IMR-90 (cell line): ENCODE results near the gene EXOC4. TPM values are rescaled to one million over a fixed set of nuclear protein-coding genes. Genes with fewer than 3 reads are reported as not detected.

Source experiments
- ATAC-seq: fragments of 200-7000 bp; cut with Tn5 transposase; 2 replicates; pipeline ENCODE4 v1.9.1; 2020; ENCODE audit warnings: low read depth, mild to moderate bottlenecking, moderate library complexity
- BruUV-seq: library from RNA; stranded (reverse); fragments of 400-500 nt; replicated peaks from 2 replicates; lab custom pipeline; 2021; lab: Mats Ljungman, UMichigan
- CTCF ChIA-PET: fragments of 300-600 bp; formaldehyde crosslinking; extraction: SDS; loops from one replicate; lab custom pipeline; 2021; ENCODE audit warnings: antibody characterized with exemption; lab: Yijun Ruan, JAX
- POLR2A ChIA-PET: fragments of 300-600 bp; sonication (Branson Sonifier 250); formaldehyde crosslinking; loops from one replicate; lab custom pipeline; 2022; ENCODE audit warnings: antibody characterized with exemption; ENCODE audit not compliant: unreplicated experiment; lab: Charles Lee
- DNase-seq: peaks from one replicate; pipeline ENCODE4 v3.0.0; 2013
- H2AFZ ChIP-seq: replicated peaks from 2 replicates; pipeline ENCODE3; 2013; ENCODE audit warnings: low read length, mild to moderate bottlenecking; ENCODE audit not compliant: poor library complexity
- H2AK5ac ChIP-seq: 2 replicates; pipeline ENCODE4 v1.6.1; 2013; ENCODE audit warnings: low read depth, low read length, inconsistent platforms
- H2AK9ac ChIP-seq: replicated peaks from 2 replicates; pipeline ENCODE3; 2013; ENCODE audit warnings: mild to moderate bottlenecking, low read depth, low read length, moderate library complexity; ENCODE audit not compliant: poor library complexity
- H2BK120ac ChIP-seq: 2 replicates; pipeline ENCODE4 v1.6.1; 2013; ENCODE audit warnings: low read depth, low read length, inconsistent platforms
- H2BK15ac ChIP-seq: 3 replicates; pipeline ENCODE4 v1.6.1; 2013; ENCODE audit warnings: low read depth, low read length, inconsistent platforms
- H2BK20ac ChIP-seq: 2 replicates; pipeline ENCODE4 v1.6.1; 2013; ENCODE audit warnings: low read depth, mild to moderate bottlenecking, inconsistent platforms, low read length, moderate library complexity
- H2BK5ac ChIP-seq: 2 replicates; pipeline ENCODE4 v1.6.1; 2013; ENCODE audit warnings: mild to moderate bottlenecking, low read depth, low read length, inconsistent platforms; ENCODE audit not compliant: poor library complexity, severe bottlenecking
- H3K14ac ChIP-seq: replicated peaks from 2 replicates; pipeline ENCODE4 v1.6.1; 2013; ENCODE audit warnings: low read depth, low read length, inconsistent platforms
- H3K18ac ChIP-seq: 2 replicates; pipeline ENCODE4 v1.6.1; 2013; ENCODE audit warnings: low read depth, low read length, control low read depth
- H3K23ac ChIP-seq: 2 replicates; pipeline ENCODE4 v1.6.1; 2013; ENCODE audit warnings: low read depth, low read length, inconsistent platforms
- H3K27ac ChIP-seq: 2 replicates; pipeline ENCODE4 v1.5.1; 2013; ENCODE audit warnings: mild to moderate bottlenecking, control low read depth, low read length; ENCODE audit not compliant: insufficient read depth
- H3K27me3 ChIP-seq: 2 replicates; pipeline ENCODE4 v1.6.1; 2013; ENCODE audit warnings: low read length; ENCODE audit not compliant: control insufficient read depth, insufficient read depth
- H3K36me3 ChIP-seq: 2 replicates; pipeline ENCODE4 v1.6.1; 2013; ENCODE audit warnings: low read length, mixed read lengths; ENCODE audit not compliant: control insufficient read depth, insufficient read depth
- H3K4ac ChIP-seq: 2 replicates; pipeline ENCODE4 v1.6.1; 2013; ENCODE audit warnings: low read depth, low read length, inconsistent platforms
- H3K4me1 ChIP-seq: 2 replicates; pipeline ENCODE4 v1.6.1; 2013; ENCODE audit warnings: low read length, mixed read lengths; ENCODE audit not compliant: control insufficient read depth, insufficient read depth
- H3K4me2 ChIP-seq: 2 replicates; pipeline ENCODE4 v1.6.1; 2013; ENCODE audit warnings: low read depth, mild to moderate bottlenecking, control low read depth, low read length, moderate library complexity
- H3K4me3 ChIP-seq: 2 replicates; pipeline ENCODE4 v1.5.1; 2013; ENCODE audit warnings: low read depth, mild to moderate bottlenecking, control low read depth, low read length, moderate library complexity; ENCODE audit not compliant: insufficient read depth
- H3K56ac ChIP-seq: 2 replicates; pipeline ENCODE4 v1.6.1; 2013; ENCODE audit warnings: low read length, inconsistent platforms; ENCODE audit not compliant: insufficient read depth; ENCODE audit errors: extremely low read depth
- H3K79me1 ChIP-seq, 2 experiments: 2 replicates each; pipeline ENCODE4 v1.6.1; 2013; ENCODE audit warnings: low read length in 2 of 2, inconsistent platforms in 1 of 2, low read depth in 1 of 2
- H3K9ac ChIP-seq: 2 replicates; pipeline ENCODE4 v1.6.1; 2013; ENCODE audit warnings: low read depth, low read length, control low read depth
- H3K9me1 ChIP-seq: 2 replicates; pipeline ENCODE4 v1.6.1; 2013; ENCODE audit warnings: low read length, inconsistent platforms; ENCODE audit not compliant: insufficient read depth
- H3K9me3 ChIP-seq: 2 replicates; pipeline ENCODE4 v1.6.1; 2013; ENCODE audit warnings: low read length; ENCODE audit not compliant: control insufficient read depth, insufficient read depth
- H4K20me1 ChIP-seq: 2 replicates; pipeline ENCODE4 v1.6.1; 2013; ENCODE audit warnings: low read length, inconsistent platforms; ENCODE audit not compliant: insufficient read depth
- H4K5ac ChIP-seq: 2 replicates; pipeline ENCODE4 v1.6.1; 2013; ENCODE audit warnings: mild to moderate bottlenecking, low read depth, low read length, control low read depth
- H4K8ac ChIP-seq, 2 experiments: 2 replicates each; pipeline ENCODE4 v1.6.1; 2013; ENCODE audit warnings: low read depth in 2 of 2, low read length in 2 of 2, control low read depth in 1 of 2, inconsistent platforms in 1 of 2
- H4K91ac ChIP-seq: 2 replicates; pipeline ENCODE4 v1.6.1; 2013; ENCODE audit warnings: low read depth, low read length, inconsistent platforms; ENCODE audit not compliant: insufficient read depth
- BHLHE40 ChIP-seq: fragments of 150-350 bp; IDR thresholded peaks from 2 replicates; pipeline ENCODE4 v1.6.1; 2016; ENCODE audit warnings: mild to moderate bottlenecking, low read depth, low read length
- CEBPB ChIP-seq: IDR thresholded peaks from 2 replicates; pipeline ENCODE4 v1.6.1; 2012; ENCODE audit warnings: low read depth, low read length, improper control_type of control experiment
- CHD1 ChIP-seq: IDR thresholded peaks from 2 replicates; pipeline ENCODE4 v1.6.1; 2012; ENCODE audit warnings: low read depth, low read length, improper control_type of control experiment
- MAFK ChIP-seq: IDR thresholded peaks from 2 replicates; pipeline ENCODE4 v1.6.1; 2012; ENCODE audit warnings: low read depth, low read length, improper control_type of control experiment
- RAD21 ChIP-seq: IDR thresholded peaks from 2 replicates; pipeline ENCODE4 v1.6.1; 2012; ENCODE audit warnings: low read length, improper control_type of control experiment
- WGBS, 2 experiments: methylation state at CpG; one replicate each; pipeline versions ENCODE4 v1.1.5 to v1.1.7; 2013; ENCODE audit warnings: missing lambda C conversion rate in 2 of 2; ENCODE audit not compliant: insufficient read length in 1 of 2; ENCODE audit errors: extremely low coverage in 2 of 2; 5-methylcytosine and 5-hydroxymethylcytosine counted together
- dilution Hi-C: fragments of 300-500 bp; cut with HindIII; formaldehyde crosslinking; loops from one replicate; pipeline ENCODE4 v1.14.3; 2018; ENCODE audit warnings: low sequenced_read_pairs; ENCODE audit not compliant: unreplicated experiment
- in situ Hi-C: fragments of 300-500 bp; cut with MboI; formaldehyde crosslinking; loops from 3 replicates; pipeline ENCODE4 v1.14.3; 2019; ENCODE audit warnings: low sequenced_read_pairs, inconsistent platforms, mixed read lengths
- intact Hi-C: fragments of 100-400 bp; cut with micrococcal nuclease; formaldehyde crosslinking; loops from 2 replicates; pipeline ENCODE4 v1.10.0; 2022
- polyA plus RNA-seq, 3 experiments: library from polyadenylated mRNA; depleted of rRNA; stranded (reverse); fragments of >200 nt; gene quantifications; 2 replicates each; pipeline ENCODE4 v1.2.3, GENCODE V29; 2012; ENCODE audit warnings: low replicate concordance in 1 of 3
- total RNA-seq: library from RNA; depleted of rRNA; stranded (reverse); fragments of >200 nt; gene quantifications from 2 replicates; pipeline ENCODE4 v1.2.3, GENCODE V29; 2012
- TF ChIP-seq, protein P1 (sequence below): fragments of 150-350 bp; IDR thresholded peaks from 2 replicates; pipeline ENCODE4 v1.6.1; 2017; ENCODE audit warnings: mild to moderate bottlenecking, antibody characterized with exemption, low read length, low read depth

EXOC4 gene
- total and polyA plus RNA-seq, 2 of the 4 experiments (the other 2 are of a cell fraction): 25.4 to 94.6 TPM

DNA sequence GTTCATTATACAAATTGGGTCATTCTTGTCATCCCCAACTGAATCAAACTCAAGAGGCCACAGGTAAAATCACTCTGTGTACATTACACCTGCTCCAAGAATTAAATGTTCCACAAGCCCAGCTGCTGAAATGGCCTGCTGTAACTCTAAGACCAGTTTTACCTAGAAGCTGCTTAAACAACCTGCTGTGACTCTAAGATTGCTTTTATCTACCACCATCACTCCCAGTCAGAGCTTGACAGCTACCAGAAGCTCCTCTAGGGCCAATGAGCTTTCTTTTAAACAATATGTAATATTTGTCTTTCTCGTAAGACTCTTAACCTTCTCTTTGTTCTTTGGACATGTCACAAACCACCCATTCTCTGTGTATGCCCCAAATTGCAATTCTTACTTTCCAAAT lies 732.4 kb downstream of the EXOC4 start:
- Histone ChIP-seq H2AK9ac (no peak overlapping the region), H3K14ac (no peak overlapping the region), H3K36me3 (no peaks in the 10 kb centered on the region), H3K9ac (no peak overlapping the region), H3K4me3 (no peak overlapping the region), H3K56ac (no peak overlapping the region), H3K79me1 (no peaks in the 10 kb centered on the region), H2AFZ (no peak overlapping the region), H3K4ac (no peak overlapping the region), H3K27me3 (no peaks in the 10 kb centered on the region), H4K5ac (no peak overlapping the region), H3K9me1 (no peaks in the 10 kb centered on the region; the same call in 1 of the 2 replicates), H2AK5ac (no peak overlapping the region), H4K8ac (no peak overlapping the region), H3K4me2 (no peak overlapping the region), H3K23ac (no peak overlapping the region), H3K9me3 (no peaks in the 10 kb centered on the region), H3K4me1 (no peaks in the 10 kb centered on the region), H2BK120ac (no peak overlapping the region), H4K91ac (no peak overlapping the region), H4K20me1 (no peaks in the 10 kb centered on the region), H2BK15ac (no peak overlapping the region), H2BK20ac (no peak overlapping the region), H3K18ac (no peak overlapping the region), H2BK5ac (no peak overlapping the region), H3K27ac (no peak overlapping the region)
- no CpG with 5 or more reads among the region's 1 CpG for WGBS, 2 experiments
- CTCF ChIA-PET: no interaction called here
- POLR2A ChIA-PET: no interaction called here
- intact Hi-C loops: loop anchor here (10.0 kb wide), 1 partner anchor 530 kb away; no protein-coding TSS in a partner anchor
- ATAC-seq: no peak
- dilution Hi-C loops: no loop called here
- no TSS peak for BruUV-seq
- in situ Hi-C loops: no loop called here
- TF ChIP-seq RAD21 (no peak), CHD1 (no peak), CEBPB (no peak), BHLHE40 (no peak), MAFK (no peak)
- TF ChIP-seq, protein P1, sequence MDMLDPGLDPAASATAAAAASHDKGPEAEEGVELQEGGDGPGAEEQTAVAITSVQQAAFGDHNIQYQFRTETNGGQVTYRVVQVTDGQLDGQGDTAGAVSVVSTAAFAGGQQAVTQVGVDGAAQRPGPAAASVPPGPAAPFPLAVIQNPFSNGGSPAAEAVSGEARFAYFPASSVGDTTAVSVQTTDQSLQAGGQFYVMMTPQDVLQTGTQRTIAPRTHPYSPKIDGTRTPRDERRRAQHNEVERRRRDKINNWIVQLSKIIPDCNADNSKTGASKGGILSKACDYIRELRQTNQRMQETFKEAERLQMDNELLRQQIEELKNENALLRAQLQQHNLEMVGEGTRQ: no peak
- DNase-seq: no peak
